ENCODE data around the gene C10orf143. TPM values are rescaled to one million over a fixed set of nuclear protein-coding genes. Genes with fewer than 3 reads are reported as not detected.

Gene C10orf143
- polyA plus RNA-seq, 2 of the 4 experiments (the other 2 are of a cell fraction): 1.2 to 1.6 TPM

DNA sequence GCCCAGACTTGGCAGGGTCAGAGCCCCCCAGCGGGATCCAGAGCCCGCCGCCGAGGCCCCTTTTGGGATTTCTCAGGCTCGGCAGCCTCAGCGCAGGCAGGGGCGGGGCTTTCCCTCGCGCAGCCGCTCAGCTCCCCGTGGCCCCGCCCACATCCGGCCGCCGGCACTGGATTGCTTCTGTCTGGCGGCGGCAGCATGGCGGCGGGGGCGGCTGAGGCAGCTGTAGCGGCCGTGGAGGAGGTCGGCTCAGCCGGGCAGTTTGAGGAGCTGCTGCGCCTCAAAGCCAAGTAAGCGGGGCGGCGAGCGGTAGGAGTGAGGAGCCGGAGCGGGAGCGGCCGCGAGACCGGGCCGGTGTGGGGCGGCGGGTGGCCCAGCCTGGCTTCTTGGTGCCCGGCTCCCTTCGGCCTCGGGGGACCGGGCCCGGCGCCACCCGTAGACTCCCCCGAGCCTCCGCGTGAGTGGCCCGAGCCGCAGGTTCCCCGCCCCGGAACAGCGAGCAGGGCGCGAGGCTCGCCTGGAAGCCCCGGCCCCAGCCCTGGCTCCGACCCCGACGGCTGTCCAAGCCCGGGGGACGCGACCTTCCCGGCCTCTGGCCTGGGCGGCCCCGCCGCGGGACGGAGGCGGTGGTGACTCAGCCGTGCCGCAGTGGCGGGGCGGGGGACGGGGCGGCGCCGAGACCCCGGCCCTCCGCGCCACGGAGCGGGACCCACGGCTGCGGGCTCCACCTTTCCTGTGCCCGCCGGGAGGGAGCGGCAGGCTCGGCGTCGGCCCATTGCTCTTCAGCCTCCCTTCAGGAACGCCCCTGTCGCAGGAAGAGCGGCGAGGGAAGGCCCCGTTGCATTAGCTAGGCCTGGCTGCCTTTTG, 25.8 kb upstream of the C10orf143 start, which contains the start of gene GLRX3:
TSS of gene GLRX3 (plus strand) at position 166 of the 864 bp plus-strand sequence. CDS start at position 196, 30 bp downstream.
- peaks cover 29% of the 10 kb centered on the region for H3K4me1 ChIP-seq
- ChIA-PET POLR2A (interaction anchor here (1.0 to 5.7 kb wide), 2 partner anchors 9 to 26 kb away, joined by 4 to 188 read pairs; partner anchors contain the start of gene C10orf143), CTCF (interaction anchor here (0.6 to 3.6 kb wide), 6 partner anchors 12 to 1733 kb away, joined by 3 to 20 read pairs (median 4); partner anchors contain the start of gene C10orf143)
- ATAC-seq (peak; percentile 83 to 93), FAIRE-seq (no peak), DNase-seq (ENCODE audit: low read depth in 1 of 2, low spot score in 1 of 2) (peak; percentile 78 to 83)
- H3K4me3 ChIP-seq: peak within 1 kb of the TSS; percentile 98
- peak within 1 kb of the TSS; percentile 98 for H3K4me2 ChIP-seq
- TF ChIP-seq, protein P1, sequence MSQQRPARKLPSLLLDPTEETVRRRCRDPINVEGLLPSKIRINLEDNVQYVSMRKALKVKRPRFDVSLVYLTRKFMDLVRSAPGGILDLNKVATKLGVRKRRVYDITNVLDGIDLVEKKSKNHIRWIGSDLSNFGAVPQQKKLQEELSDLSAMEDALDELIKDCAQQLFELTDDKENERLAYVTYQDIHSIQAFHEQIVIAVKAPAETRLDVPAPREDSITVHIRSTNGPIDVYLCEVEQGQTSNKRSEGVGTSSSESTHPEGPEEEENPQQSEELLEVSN (IDR thresholded peaks at IDR 0.05; ENCODE audit: borderline replicate concordance, low read depth): peak; percentile 44; the same call in 1 of the 2 replicates
- TF ChIP-seq HOXA7 (CRISPR knock-in tag; IDR thresholded peaks at IDR 0.05): no peak
- TF ChIP-seq, protein P2, sequence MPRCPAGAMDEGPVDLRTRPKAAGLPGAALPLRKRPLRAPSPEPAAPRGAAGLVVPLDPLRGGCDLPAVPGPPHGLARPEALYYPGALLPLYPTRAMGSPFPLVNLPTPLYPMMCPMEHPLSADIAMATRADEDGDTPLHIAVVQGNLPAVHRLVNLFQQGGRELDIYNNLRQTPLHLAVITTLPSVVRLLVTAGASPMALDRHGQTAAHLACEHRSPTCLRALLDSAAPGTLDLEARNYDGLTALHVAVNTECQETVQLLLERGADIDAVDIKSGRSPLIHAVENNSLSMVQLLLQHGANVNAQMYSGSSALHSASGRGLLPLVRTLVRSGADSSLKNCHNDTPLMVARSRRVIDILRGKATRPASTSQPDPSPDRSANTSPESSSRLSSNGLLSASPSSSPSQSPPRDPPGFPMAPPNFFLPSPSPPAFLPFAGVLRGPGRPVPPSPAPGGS (IDR thresholded peaks at IDR 0.05): peak; percentile 56; the same call in 1 of the 3 replicates
- peak in 1 of 2 experiments; percentile 79; a peak in 3 of 5 replicates for TF ChIP-seq JUN (IDR thresholded peaks at IDR 0.05)
- peak; percentile 91 for TF ChIP-seq KDM5A (IDR thresholded peaks at IDR 0.05)
- TF ChIP-seq, protein P3, sequence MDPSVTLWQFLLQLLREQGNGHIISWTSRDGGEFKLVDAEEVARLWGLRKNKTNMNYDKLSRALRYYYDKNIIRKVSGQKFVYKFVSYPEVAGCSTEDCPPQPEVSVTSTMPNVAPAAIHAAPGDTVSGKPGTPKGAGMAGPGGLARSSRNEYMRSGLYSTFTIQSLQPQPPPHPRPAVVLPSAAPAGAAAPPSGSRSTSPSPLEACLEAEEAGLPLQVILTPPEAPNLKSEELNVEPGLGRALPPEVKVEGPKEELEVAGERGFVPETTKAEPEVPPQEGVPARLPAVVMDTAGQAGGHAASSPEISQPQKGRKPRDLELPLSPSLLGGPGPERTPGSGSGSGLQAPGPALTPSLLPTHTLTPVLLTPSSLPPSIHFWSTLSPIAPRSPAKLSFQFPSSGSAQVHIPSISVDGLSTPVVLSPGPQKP (IDR thresholded peaks at IDR 0.05; ENCODE audit: low read depth, low read length): no peak
- peak; percentile 77 for TF ChIP-seq POLR2A (IDR thresholded peaks at IDR 0.05; ENCODE audit: low read length)
- no peak for TF ChIP-seq FOSL2 (IDR thresholded peaks at IDR 0.05)
- TF ChIP-seq FOSL2 (CRISPR knock-in tag; IDR thresholded peaks at IDR 0.05): peak; percentile 45; the same call in 1 of the 2 replicates
- peak; percentile 61 for TF ChIP-seq PHF8 (IDR thresholded peaks at IDR 0.05; ENCODE audit: borderline replicate concordance, low read depth)
- TF ChIP-seq TP53 (CRISPR knock-in tag; IDR thresholded peaks at IDR 0.05): no peak
- TF ChIP-seq, protein P4, sequence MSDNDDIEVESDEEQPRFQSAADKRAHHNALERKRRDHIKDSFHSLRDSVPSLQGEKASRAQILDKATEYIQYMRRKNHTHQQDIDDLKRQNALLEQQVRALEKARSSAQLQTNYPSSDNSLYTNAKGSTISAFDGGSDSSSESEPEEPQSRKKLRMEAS (IDR thresholded peaks at IDR 0.05): peak; percentile 81
- no peak for TF ChIP-seq SMC3 (IDR thresholded peaks at IDR 0.05)
- TF ChIP-seq, protein P5, sequence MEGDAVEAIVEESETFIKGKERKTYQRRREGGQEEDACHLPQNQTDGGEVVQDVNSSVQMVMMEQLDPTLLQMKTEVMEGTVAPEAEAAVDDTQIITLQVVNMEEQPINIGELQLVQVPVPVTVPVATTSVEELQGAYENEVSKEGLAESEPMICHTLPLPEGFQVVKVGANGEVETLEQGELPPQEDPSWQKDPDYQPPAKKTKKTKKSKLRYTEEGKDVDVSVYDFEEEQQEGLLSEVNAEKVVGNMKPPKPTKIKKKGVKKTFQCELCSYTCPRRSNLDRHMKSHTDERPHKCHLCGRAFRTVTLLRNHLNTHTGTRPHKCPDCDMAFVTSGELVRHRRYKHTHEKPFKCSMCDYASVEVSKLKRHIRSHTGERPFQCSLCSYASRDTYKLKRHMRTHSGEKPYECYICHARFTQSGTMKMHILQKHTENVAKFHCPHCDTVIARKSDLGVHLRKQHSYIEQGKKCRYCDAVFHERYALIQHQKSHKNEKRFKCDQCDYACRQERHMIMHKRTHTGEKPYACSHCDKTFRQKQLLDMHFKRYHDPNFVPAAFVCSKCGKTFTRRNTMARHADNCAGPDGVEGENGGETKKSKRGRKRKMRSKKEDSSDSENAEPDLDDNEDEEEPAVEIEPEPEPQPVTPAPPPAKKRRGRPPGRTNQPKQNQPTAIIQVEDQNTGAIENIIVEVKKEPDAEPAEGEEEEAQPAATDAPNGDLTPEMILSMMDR (IDR thresholded peaks at IDR 0.05): no peak
- TF ChIP-seq TFCP2L1 (CRISPR knock-in tag; IDR thresholded peaks at IDR 0.05): 0 out of 2 replicates have a peak, but pooled peaks have one; percentile 25
- TF ChIP-seq POLR2AphosphoS2 (conservative IDR thresholded peaks at IDR 0.05; ENCODE audit: low read length): no peak
- no peak for TF ChIP-seq MYC (IDR thresholded peaks at IDR 0.05; ENCODE audit: borderline replicate concordance, low read length)
- no peak for TF ChIP-seq RFX5 (IDR thresholded peaks at IDR 0.05)
- TF ChIP-seq CEBPB (IDR thresholded peaks at IDR 0.05): no peak
- no CpG with 5 or more reads among the region's 96 CpGs for WGBS (ENCODE audit: missing lambda C conversion rate)
- H3K9me3 ChIP-seq: no peaks in the 10 kb centered on the region
- peak within 1 kb of the TSS; percentile 96 to 98 for H3K27ac ChIP-seq
